ENCODE results near the gene LOC101059915.
A peak's percentile ranks its signal among the peaks of the same experiment; 100 is the strongest.
"Not testable (repeated sequence)": the region's sequence is repeated elsewhere in the genome, so short reads cannot be mapped to it uniquely, and the experiment has no call there.

LOC101059915 gene

GRCh38 chrX:71644406-71644805 lies 22.9 kb upstream of the LOC101059915 start:
- DNase-seq: not testable (repeated sequence)

GRCh38 chrX:71650333-71650969 lies 16.9 kb upstream of the LOC101059915 start:
- DNase-seq: peak in 1 of 2 donors; percentile 22

- DNase-seq: peak; percentile 43 to 70
Measured at GRCh38 chrX:71652405-71652804, 14.9 kb upstream of the LOC101059915 start.

- DNase-seq: no peak
Measured at GRCh38 chrX:71653344-71653743, 14.0 kb upstream of the LOC101059915 start.

GRCh38 chrX:71657267-71657666 lies 10.1 kb upstream of the LOC101059915 start:
- no peak for DNase-seq

- DNase-seq: no peak
Measured at GRCh38 chrX:71659342-71659741, 8.0 kb upstream of the LOC101059915 start.

GRCh38 chrX:71659959-71660358 lies 7.4 kb upstream of the LOC101059915 start:
- no peak for DNase-seq

GRCh38 chrX:71660562-71661416 lies 6.6 kb upstream of the LOC101059915 start:
- no peak for DNase-seq

GRCh38 chrX:71661919-71662318 lies 5.4 kb upstream of the LOC101059915 start:
- no peak for DNase-seq

- DNase-seq: not testable (repeated sequence)
Measured at GRCh38 chrX:71662654-71663053, 4.7 kb upstream of the LOC101059915 start.

- DNase-seq: peak; percentile 51 to 59
Measured at GRCh38 chrX:71663238-71663637, 4.1 kb upstream of the LOC101059915 start.

- not testable (repeated sequence) for DNase-seq
Measured at GRCh38 chrX:71664202-71664601, 3.1 kb upstream of the LOC101059915 start.

GRCh38 chrX:71664889-71665491 lies 2.4 kb upstream of the LOC101059915 start:
- no peak for DNase-seq

- no peak for DNase-seq
Measured at GRCh38 chrX:71665747-71666146, 1.6 kb upstream of the LOC101059915 start.

GRCh38 chrX:71666240-71667223 lies 814 bp upstream of the LOC101059915 start:
- no peak for DNase-seq

- no peak for DNase-seq
Measured at GRCh38 chrX:71668248-71668595, 876 bp downstream of the LOC101059915 start.

- DNase-seq: no peak
Measured at GRCh38 chrX:71669492-71669891, 2.1 kb downstream of the LOC101059915 start.

GRCh38 chrX:71669947-71670346 lies 2.6 kb downstream of the LOC101059915 start:
- DNase-seq: not testable (repeated sequence)

GRCh38 chrX:71671043-71671780 lies 3.9 kb downstream of the LOC101059915 start:
- peak; percentile 48 to 50 for DNase-seq

- no peak for DNase-seq
Measured at GRCh38 chrX:71671938-71672337, 4.6 kb downstream of the LOC101059915 start.

- DNase-seq: not testable (repeated sequence)
Measured at GRCh38 chrX:71675636-71676035, 8.3 kb downstream of the LOC101059915 start.

Measured in activated CD4-positive, alpha-beta T cell treated with anti-CD3 and anti-CD28 coated beads for 4 hours (primary cell).